SKM-1 treated with dmso at 0.1 percent for 144 hours (cell line): Measurements from ENCODE around the gene THSD7B.
"Not testable (repeated sequence)": the region's sequence is repeated elsewhere in the genome, so short reads cannot be mapped to it uniquely, and the experiment has no call there.

Experiments
- DNase-seq: peaks from one replicate; lab custom pipeline; 2025; ENCODE audit not compliant: unreplicated experiment; lab: John Stamatoyannopoulos, UW

The THSD7B gene

GRCh38 chr2:136935119-136935518 is 169.8 kb downstream of the THSD7B start:
- no peak for DNase-seq

GRCh38 chr2:136956050-136956449 is 190.7 kb downstream of the THSD7B start:
- DNase-seq: no peak

- DNase-seq: no peak
Measured at GRCh38 chr2:136957044-136957443, 191.7 kb downstream of the THSD7B start.

- DNase-seq: no peak
Measured at GRCh38 chr2:136962105-136962725, 196.9 kb downstream of the THSD7B start.

- no peak for DNase-seq
Measured at GRCh38 chr2:136966485-136966884, 201.1 kb downstream of the THSD7B start.

GRCh38 chr2:136980303-136980702 is 215.0 kb downstream of the THSD7B start:
- DNase-seq: no peak

GRCh38 chr2:136981689-136982088 is 216.3 kb downstream of the THSD7B start:
- not testable (repeated sequence) for DNase-seq

- DNase-seq: no peak
Measured at GRCh38 chr2:136985044-136985443, 219.7 kb downstream of the THSD7B start.

GRCh38 chr2:136986605-136987221 is 221.4 kb downstream of the THSD7B start:
- no peak for DNase-seq

GRCh38 chr2:136990316-136990715 is 225.0 kb downstream of the THSD7B start:
- DNase-seq: no peak

- DNase-seq: no peak
Measured at GRCh38 chr2:136994793-136995192, 229.4 kb downstream of the THSD7B start.

GRCh38 chr2:136997557-136997956 is 232.2 kb downstream of the THSD7B start:
- DNase-seq: no peak

- DNase-seq: no peak
Measured at GRCh38 chr2:137000811-137001210, 235.5 kb downstream of the THSD7B start.

GRCh38 chr2:137002896-137003295 is 237.6 kb downstream of the THSD7B start:
- DNase-seq: no peak

GRCh38 chr2:137005210-137005609 is 239.9 kb downstream of the THSD7B start:
- DNase-seq: no peak

GRCh38 chr2:137007938-137008337 is 242.6 kb downstream of the THSD7B start:
- DNase-seq: no peak

GRCh38 chr2:137009953-137010352 is 244.6 kb downstream of the THSD7B start:
- no peak for DNase-seq

GRCh38 chr2:137020452-137021196 is 255.3 kb downstream of the THSD7B start:
- no peak for DNase-seq

GRCh38 chr2:137021763-137022162 is 256.4 kb downstream of the THSD7B start:
- no peak for DNase-seq

GRCh38 chr2:137023205-137023604 is 257.9 kb downstream of the THSD7B start:
- no peak for DNase-seq

GRCh38 chr2:137031731-137032130 is 266.4 kb downstream of the THSD7B start:
- no peak for DNase-seq

- DNase-seq: no peak
Measured at GRCh38 chr2:137036619-137037018, 271.3 kb downstream of the THSD7B start.
